ENCODE measurements around the gene RALGPS2. TPM values are rescaled to one million over a fixed set of nuclear protein-coding genes. Genes with fewer than 3 reads are reported as not detected.

The RALGPS2 gene
- total RNA-seq, 1 experiment from 2014 or later, result 19.3 TPM

GRCh38 chr1:178916448-178917174, 191.6 kb downstream of the RALGPS2 start:
- Histone ChIP-seq H3K4me2 (ENCODE audit: low read length) (no peak overlapping the region), H3K4me1 (ENCODE audit: insufficient read depth, low read length) (no peaks in the 10 kb centered on the region), H3F3A (ENCODE audit: low read length, unreplicated experiment) (no peaks in the 10 kb centered on the region), H2AFZ (ENCODE audit: low read length) (no peak overlapping the region), H3K9me2 (replicated peaks; ENCODE audit: low read length) (no peaks in the 10 kb centered on the region), H3K4me3 (ENCODE audit: low read length) (no peak overlapping the region), H3K27me3 (ENCODE audit: low read length) (no peaks in the 10 kb centered on the region), H3K9ac (ENCODE audit: low read length) (no peak overlapping the region), H4K20me1 (ENCODE audit: low read length) (no peaks in the 10 kb centered on the region), H3K27ac (ENCODE audit: low read length) (no peak overlapping the region), H3K9me3 (ENCODE audit: low read length) (no peaks in the 10 kb centered on the region), H3K79me2 (ENCODE audit: low read length) (no peaks in the 10 kb centered on the region), H3K36me3 (ENCODE audit: low read depth, low read length) (no peaks in the 10 kb centered on the region; the same call in 1 of the 2 replicates)
- DNase-seq (no peak), ATAC-seq (no peak)
- intact Hi-C loops (cut with micrococcal nuclease), result no loop called here
- ChIA-PET POLR2A (ENCODE audit: unreplicated experiment) (no interaction called here), CTCF (interaction anchor here (0.6 kb wide), 1 partner anchor 26 kb away, joined by 5 read pairs; no protein-coding TSS in a partner anchor)
- BruUV-seq (replicated peaks), result no TSS peak
- TF ChIP-seq EZH2 (IDR thresholded peaks at IDR 0.05; ENCODE audit: low read length, unreplicated experiment) (no peak), EZH2phosphoT487 (IDR thresholded peaks at IDR 0.05; ENCODE audit: borderline replicate concordance, low read length) (no peak)
- TF ChIP-seq, protein P1, sequence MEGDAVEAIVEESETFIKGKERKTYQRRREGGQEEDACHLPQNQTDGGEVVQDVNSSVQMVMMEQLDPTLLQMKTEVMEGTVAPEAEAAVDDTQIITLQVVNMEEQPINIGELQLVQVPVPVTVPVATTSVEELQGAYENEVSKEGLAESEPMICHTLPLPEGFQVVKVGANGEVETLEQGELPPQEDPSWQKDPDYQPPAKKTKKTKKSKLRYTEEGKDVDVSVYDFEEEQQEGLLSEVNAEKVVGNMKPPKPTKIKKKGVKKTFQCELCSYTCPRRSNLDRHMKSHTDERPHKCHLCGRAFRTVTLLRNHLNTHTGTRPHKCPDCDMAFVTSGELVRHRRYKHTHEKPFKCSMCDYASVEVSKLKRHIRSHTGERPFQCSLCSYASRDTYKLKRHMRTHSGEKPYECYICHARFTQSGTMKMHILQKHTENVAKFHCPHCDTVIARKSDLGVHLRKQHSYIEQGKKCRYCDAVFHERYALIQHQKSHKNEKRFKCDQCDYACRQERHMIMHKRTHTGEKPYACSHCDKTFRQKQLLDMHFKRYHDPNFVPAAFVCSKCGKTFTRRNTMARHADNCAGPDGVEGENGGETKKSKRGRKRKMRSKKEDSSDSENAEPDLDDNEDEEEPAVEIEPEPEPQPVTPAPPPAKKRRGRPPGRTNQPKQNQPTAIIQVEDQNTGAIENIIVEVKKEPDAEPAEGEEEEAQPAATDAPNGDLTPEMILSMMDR (conservative IDR thresholded peaks at IDR 0.05; ENCODE audit: low read depth, low read length), result no peak

DNA sequence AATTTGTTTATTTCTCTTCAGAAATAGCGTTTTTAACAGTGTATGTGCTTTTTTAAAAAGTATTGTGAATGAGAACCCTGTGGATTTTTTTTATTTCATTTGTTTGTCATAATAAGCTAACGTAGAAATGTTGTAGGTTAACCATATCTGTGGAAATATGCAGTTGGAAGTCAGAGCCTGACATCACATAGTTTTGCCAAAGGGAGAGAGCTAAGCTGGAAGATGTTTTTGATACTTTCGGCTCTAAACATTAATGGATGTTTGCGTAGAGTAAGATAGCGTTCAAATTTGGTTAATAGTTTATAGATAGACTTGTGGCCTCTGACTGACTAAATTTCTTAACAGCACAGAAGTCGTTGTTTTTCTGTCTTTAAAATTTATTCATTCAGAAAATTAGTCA, 193.3 kb downstream of the RALGPS2 start:
- Histone ChIP-seq H3K4me2 (ENCODE audit: low read length) (no peak overlapping the region), H3K27ac (ENCODE audit: low read length) (no peak overlapping the region), H3K4me1 (ENCODE audit: insufficient read depth, low read length) (no peaks in the 10 kb centered on the region), H3K4me3 (ENCODE audit: low read length) (no peak overlapping the region), H3K9me3 (ENCODE audit: low read length) (no peaks in the 10 kb centered on the region), H3F3A (ENCODE audit: low read length, unreplicated experiment) (no peaks in the 10 kb centered on the region), H3K36me3 (ENCODE audit: low read depth, low read length) (no peaks in the 10 kb centered on the region; the same call in 1 of the 2 replicates), H3K9ac (ENCODE audit: low read length) (no peak overlapping the region), H3K27me3 (ENCODE audit: low read length) (no peaks in the 10 kb centered on the region), H3K79me2 (ENCODE audit: low read length) (no peaks in the 10 kb centered on the region), H3K9me2 (replicated peaks; ENCODE audit: low read length) (no peaks in the 10 kb centered on the region), H4K20me1 (ENCODE audit: low read length) (no peaks in the 10 kb centered on the region), H2AFZ (ENCODE audit: low read length) (no peak overlapping the region)
- ATAC-seq (no peak), DNase-seq (no peak)
- ChIA-PET CTCF (no interaction called here), POLR2A (ENCODE audit: unreplicated experiment) (no interaction called here)
- no TSS peak for BruUV-seq (replicated peaks)
- TF ChIP-seq EZH2 (IDR thresholded peaks at IDR 0.05; ENCODE audit: low read length, unreplicated experiment) (no peak), EZH2phosphoT487 (IDR thresholded peaks at IDR 0.05; ENCODE audit: borderline replicate concordance, low read length) (no peak)
- TF ChIP-seq, protein P1 (conservative IDR thresholded peaks at IDR 0.05; ENCODE audit: low read depth, low read length), result no peak
- intact Hi-C loops (cut with micrococcal nuclease), result no loop called here

GRCh38 chr1:178918955-178919354, 193.9 kb downstream of the RALGPS2 start:
- Histone ChIP-seq H3K79me2 (ENCODE audit: low read length) (no peaks in the 10 kb centered on the region), H2AFZ (ENCODE audit: low read length) (no peak overlapping the region), H3K4me1 (ENCODE audit: insufficient read depth, low read length) (no peaks in the 10 kb centered on the region), H3K27me3 (ENCODE audit: low read length) (no peaks in the 10 kb centered on the region), H3K27ac (ENCODE audit: low read length) (no peak overlapping the region), H3K9me3 (ENCODE audit: low read length) (no peaks in the 10 kb centered on the region), H3K9me2 (replicated peaks; ENCODE audit: low read length) (no peaks in the 10 kb centered on the region), H3F3A (ENCODE audit: low read length, unreplicated experiment) (no peaks in the 10 kb centered on the region), H3K4me2 (ENCODE audit: low read length) (no peak overlapping the region), H3K9ac (ENCODE audit: low read length) (no peak overlapping the region), H3K36me3 (ENCODE audit: low read depth, low read length) (no peaks in the 10 kb centered on the region; the same call in 1 of the 2 replicates), H4K20me1 (ENCODE audit: low read length) (no peaks in the 10 kb centered on the region), H3K4me3 (ENCODE audit: low read length) (no peak overlapping the region)
- ChIA-PET CTCF (no interaction called here), POLR2A (ENCODE audit: unreplicated experiment) (no interaction called here)
- no peak for ATAC-seq
- BruUV-seq (replicated peaks), result no TSS peak
- no peak for TF ChIP-seq EZH2 (IDR thresholded peaks at IDR 0.05; ENCODE audit: low read length, unreplicated experiment)
- TF ChIP-seq, protein P1 (conservative IDR thresholded peaks at IDR 0.05; ENCODE audit: low read depth, low read length), result no peak
- TF ChIP-seq EZH2phosphoT487 (IDR thresholded peaks at IDR 0.05; ENCODE audit: borderline replicate concordance, low read length), result no peak
- DNase-seq, result no peak
- intact Hi-C loops (cut with micrococcal nuclease), result no loop called here

Data from PC-3 (cell line).